Naive thymus-derived CD4-positive, alpha-beta T cell (primary cell): Measurements from ENCODE around the gene CPA4. TPM values are rescaled to one million over a fixed set of nuclear protein-coding genes. Genes with fewer than 3 reads are reported as not detected.

ENCODE experiments used
- ATAC-seq: fragments of 150-1000 bp; cut with Tn5 transposase; 2 replicates; pipeline ENCODE4 v1.10.0; 2021; ENCODE audit warnings: mild to moderate bottlenecking, moderate library complexity
- CTCF ChIA-PET: fragments of 350-600 bp; sonication (Branson Sonifier 250); formaldehyde crosslinking; loops from one replicate; lab custom pipeline; 2021; ENCODE audit warnings: antibody characterized with exemption; lab: Charles Lee
- POLR2A ChIA-PET: fragments of 350-600 bp; sonication (Branson Sonifier 250); formaldehyde crosslinking; loops from one replicate; lab custom pipeline; 2021; ENCODE audit warnings: antibody characterized with exemption, inconsistent platforms; lab: Charles Lee
- DNase-seq, 9 donors: peaks; one replicate each; pipeline versions ENCODE4 v3.0.0 to v3.0.0-alpha.2; 2020 to 2022; ENCODE audit warnings: mixed read lengths in 1 of 9
- H3K27ac ChIP-seq: one replicate; pipeline ENCODE4 v1.7.0; 2013; ENCODE audit warnings: mild to moderate bottlenecking, low read depth, low read length, moderate library complexity
- H3K27me3 ChIP-seq, 2 donors: one replicate each; pipeline ENCODE4 v1.7.0; 2013; ENCODE audit warnings: low read length in 2 of 2, mild to moderate bottlenecking in 2 of 2, moderate library complexity in 2 of 2; ENCODE audit not compliant: control insufficient read depth in 2 of 2, insufficient read depth in 2 of 2
- H3K36me3 ChIP-seq, 3 experiments: 1 replicate in 2 of 3; 2 replicates in 1 of 3; pipeline ENCODE4 v1.7.0; 2013; ENCODE audit warnings: low read length in 3 of 3, mild to moderate bottlenecking in 3 of 3, moderate library complexity in 1 of 3; ENCODE audit not compliant: insufficient read depth in 3 of 3, control insufficient read depth in 2 of 3
- H3K4me1 ChIP-seq, 2 donors: one replicate each; pipeline ENCODE4 v1.7.0; 2013; ENCODE audit warnings: low read length in 2 of 2, mild to moderate bottlenecking in 2 of 2, moderate library complexity in 1 of 2; ENCODE audit not compliant: control insufficient read depth in 2 of 2, insufficient read depth in 2 of 2
- H3K4me3 ChIP-seq: 2 replicates; pipeline ENCODE4 v1.7.0; 2013; ENCODE audit warnings: mild to moderate bottlenecking, low read length
- H3K9me3 ChIP-seq, 3 experiments: 1 replicate in 2 of 3; 2 replicates in 1 of 3; pipeline ENCODE4 v1.7.0; 2013; ENCODE audit warnings: low read length in 3 of 3; ENCODE audit not compliant: control insufficient read depth in 2 of 3
- H3K27ac Mint-ChIP-seq, 9 donors: one replicate each; pipeline ENCODE4 v1.8.0; 2020 to 2022; ENCODE audit warnings: mixed read lengths in 9 of 9, mild to moderate bottlenecking in 8 of 9, moderate library complexity in 5 of 9, inconsistent platforms in 2 of 9
- H3K27me3 Mint-ChIP-seq, 5 donors: one replicate each; pipeline ENCODE4 v1.8.0; 2021 to 2022; ENCODE audit warnings: mixed read lengths in 5 of 5, mild to moderate bottlenecking in 1 of 5
- H3K36me3 Mint-ChIP-seq, 5 donors: one replicate each; pipeline ENCODE4 v1.8.0; 2020 to 2022; ENCODE audit warnings: mixed read lengths in 5 of 5, mild to moderate bottlenecking in 3 of 5, inconsistent platforms in 1 of 5
- H3K4me1 Mint-ChIP-seq, 7 donors: one replicate each; pipeline ENCODE4 v1.8.0; 2020 to 2022; ENCODE audit warnings: mixed read lengths in 7 of 7, mild to moderate bottlenecking in 3 of 7, inconsistent platforms in 1 of 7
- H3K4me3 Mint-ChIP-seq, 10 donors: one replicate each; pipeline ENCODE4 v1.8.0; 2020 to 2022; ENCODE audit warnings: mild to moderate bottlenecking in 10 of 10, mixed read lengths in 10 of 10, moderate library complexity in 6 of 10, inconsistent platforms in 2 of 10
- H3K9me3 Mint-ChIP-seq, 11 donors: one replicate each; pipeline ENCODE4 v1.8.0; 2020 to 2022; ENCODE audit warnings: mixed read lengths in 11 of 11, mild to moderate bottlenecking in 4 of 11, inconsistent platforms in 1 of 11, moderate library complexity in 1 of 11
- intact Hi-C, 2 donors: fragments of 100-400 bp; cut with micrococcal nuclease; formaldehyde crosslinking; loops; one replicate each; pipeline ENCODE4 v1.15.1; 2023
- polyA plus RNA-seq, 2 donors: library from polyadenylated mRNA; unstranded; fragments of 300-500 nt; fragmentation: Illumina TruSeq; gene quantifications; one replicate each; pipeline ENCODE4 v1.2.3, GENCODE V29; 2021
- total RNA-seq, 6 experiments: library from RNA in 5 of 6; stranded (reverse) in 5 of 6; gene quantifications; 1 replicate in 5 of 6; 2 replicates in 1 of 6; pipeline ENCODE4 v1.2.3 and lab custom pipeline; 2021 to 2026

The CPA4 gene
- total and polyA plus RNA-seq, 7 experiments from 2014 or later: not detected

- Histone ChIP-seq H3K27ac (no peak overlapping the region), H3K36me3 (no peaks in the 10 kb centered on the region), H3K4me3 (no peak overlapping the region), H3K4me1 (no peaks in the 10 kb centered on the region), H3K27me3 (no peaks in the 10 kb centered on the region), H3K9me3 (no peaks in the 10 kb centered on the region)
- Mint-ChIP-seq H3K4me1 (no peaks in the 10 kb centered on the region), H3K36me3 (no peaks in the 10 kb centered on the region), H3K27me3 (peaks cover 0 to 3% (median 0%) of the 10 kb centered on the region in 5 donors), H3K9me3 (no peaks in the 10 kb centered on the region), H3K4me3 (no peak overlapping the region), H3K27ac (no peak overlapping the region)
- intact Hi-C loops: no loop called here
- ATAC-seq: no peak
- ChIA-PET CTCF (interaction anchor here (0.9 kb wide), 1 partner anchor 114 kb away, joined by 4 read pairs; no protein-coding TSS in a partner anchor), POLR2A (interaction anchor here (0.6 kb wide), 1 partner anchor 9 kb away, joined by 3 read pairs; no protein-coding TSS in a partner anchor)
- DNase-seq: no peak
Observed at GRCh38 chr7:130334274-130334673, 41.3 kb downstream of the CPA4 start.

- ChIA-PET CTCF (interaction anchor here (0.6 kb wide), 1 partner anchor 495 kb away, joined by 3 read pairs; no protein-coding TSS in a partner anchor), POLR2A (no interaction called here)
- Mint-ChIP-seq H3K4me1 (no peaks in the 10 kb centered on the region), H3K36me3 (no peaks in the 10 kb centered on the region), H3K4me3 (no peak overlapping the region), H3K9me3 (peaks cover 0 to 5% (median 0%) of the 10 kb centered on the region in 11 donors), H3K27me3 (peaks cover 0 to 3% (median 0%) of the 10 kb centered on the region in 5 donors), H3K27ac (peak overlapping the region in 1 of 9 donors; percentile 13)
- intact Hi-C loops: no loop called here
- no peak overlapping the region for H3K4me3 ChIP-seq
- no peaks in the 10 kb centered on the region for H3K4me1 ChIP-seq
- no peak for ATAC-seq
- no peaks in the 10 kb centered on the region for H3K9me3 ChIP-seq
- H3K27ac ChIP-seq: no peak overlapping the region
- DNase-seq: no peak
- no peaks in the 10 kb centered on the region for H3K27me3 ChIP-seq
- H3K36me3 ChIP-seq: no peaks in the 10 kb centered on the region
Observed at GRCh38 chr7:130337410-130337971, 44.5 kb downstream of the CPA4 start.

- Mint-ChIP-seq H3K36me3 (no peaks in the 10 kb centered on the region), H3K27ac (no peak overlapping the region), H3K4me1 (no peaks in the 10 kb centered on the region), H3K27me3 (peaks cover 0 to 3% (median 0%) of the 10 kb centered on the region in 5 donors), H3K4me3 (no peak overlapping the region), H3K9me3 (peaks cover 0 to 7% (median 0%) of the 10 kb centered on the region in 11 donors)
- Histone ChIP-seq H3K27ac (no peak overlapping the region), H3K27me3 (no peaks in the 10 kb centered on the region), H3K36me3 (no peaks in the 10 kb centered on the region), H3K4me1 (no peaks in the 10 kb centered on the region), H3K4me3 (no peak overlapping the region), H3K9me3 (no peaks in the 10 kb centered on the region)
- ChIA-PET CTCF (no interaction called here), POLR2A (no interaction called here)
- ATAC-seq (no peak), DNase-seq (no peak)
- intact Hi-C loops: no loop called here
Observed at GRCh38 chr7:130338233-130338632, 45.3 kb downstream of the CPA4 start.

GRCh38 chr7:130341882-130342281 lies 48.9 kb downstream of the CPA4 start:
- Mint-ChIP-seq H3K4me1 (no peaks in the 10 kb centered on the region), H3K27ac (no peak overlapping the region), H3K36me3 (no peaks in the 10 kb centered on the region), H3K27me3 (no peaks in the 10 kb centered on the region), H3K9me3 (peaks cover 0 to 7% (median 0%) of the 10 kb centered on the region in 11 donors), H3K4me3 (no peak overlapping the region)
- ChIA-PET POLR2A (no interaction called here), CTCF (no interaction called here)
- H3K27ac ChIP-seq: no peak overlapping the region
- H3K4me3 ChIP-seq: no peak overlapping the region
- DNase-seq: no peak
- no peaks in the 10 kb centered on the region for H3K4me1 ChIP-seq
- no peaks in the 10 kb centered on the region for H3K36me3 ChIP-seq
- no peaks in the 10 kb centered on the region for H3K9me3 ChIP-seq
- no peaks in the 10 kb centered on the region for H3K27me3 ChIP-seq
- no peak for ATAC-seq
- intact Hi-C loops: no loop called here

- H3K4me3 ChIP-seq: no peak overlapping the region
- no peaks in the 10 kb centered on the region for H3K4me1 ChIP-seq
- peak overlapping the region in 1 of 9 donors; percentile 32 for H3K27ac Mint-ChIP-seq
- peaks cover 0 to 3% (median 0%) of the 10 kb centered on the region in 5 donors for H3K27me3 Mint-ChIP-seq
- no peaks in the 10 kb centered on the region for H3K36me3 ChIP-seq
- H3K4me1 Mint-ChIP-seq: no peaks in the 10 kb centered on the region
- H3K4me3 Mint-ChIP-seq: no peak overlapping the region
- H3K9me3 ChIP-seq: no peaks in the 10 kb centered on the region
- H3K9me3 Mint-ChIP-seq: peaks cover 0 to 7% (median 0%) of the 10 kb centered on the region in 11 donors
- no peaks in the 10 kb centered on the region for H3K36me3 Mint-ChIP-seq
- DNase-seq (no peak), ATAC-seq (no peak)
- CTCF ChIA-PET: no interaction called here
- H3K27ac ChIP-seq: no peak overlapping the region
- POLR2A ChIA-PET: no interaction called here
- intact Hi-C loops: no loop called here
- no peaks in the 10 kb centered on the region for H3K27me3 ChIP-seq
Observed at GRCh38 chr7:130342701-130343380, 49.9 kb downstream of the CPA4 start.

GRCh38 chr7:130344271-130344866 lies 51.4 kb downstream of the CPA4 start, which contains the start of gene CPA5:
CPA5 (plus strand) TSS chr7:130344816; CDS start chr7:130346486, 1,670 bp downstream.
- H3K4me3 ChIP-seq: no peak within 1 kb of the TSS
- peaks cover 0 to 3% (median 0%) of the 10 kb centered on the region in 5 donors for H3K27me3 Mint-ChIP-seq
- no peak within 1 kb of the TSS for H3K27ac Mint-ChIP-seq
- no peaks in the 10 kb centered on the region for H3K36me3 ChIP-seq
- H3K27ac ChIP-seq: no peak within 1 kb of the TSS
- intact Hi-C loops: no loop called here
- H3K27me3 ChIP-seq: no peaks in the 10 kb centered on the region
- no peak for ATAC-seq
- no peaks in the 10 kb centered on the region for H3K36me3 Mint-ChIP-seq
- DNase-seq: no peak
- CTCF ChIA-PET: no interaction called here
- POLR2A ChIA-PET: no interaction called here
- H3K9me3 ChIP-seq: no peaks in the 10 kb centered on the region
- no peak within 1 kb of the TSS for H3K4me3 Mint-ChIP-seq
- H3K9me3 Mint-ChIP-seq: peaks cover 0 to 7% (median 0%) of the 10 kb centered on the region in 11 donors
- H3K4me1 ChIP-seq: no peaks in the 10 kb centered on the region
- no peaks in the 10 kb centered on the region for H3K4me1 Mint-ChIP-seq
